Ovary (tissue), 3 donors: Measurements from ENCODE around the gene CAMK2N2.

Experiments
- CTCF ChIP-seq, 3 donors: fragments of 450-650 bp in 2 of 3; fragments of 200-600 bp in 1 of 3; IDR thresholded peaks; one replicate each; pipeline versions ENCODE4 v1.5.1 to v1.8.0; 2016 to 2022; ENCODE audit warnings: antibody characterized with exemption in 3 of 3, mild to moderate bottlenecking in 1 of 3
- EP300 ChIP-seq: sonication (generic); formaldehyde crosslinking; IDR thresholded peaks from one replicate; pipeline ENCODE4 v1.6.1; 2017; ENCODE audit warnings: antibody characterized with exemption
- POLR2A ChIP-seq: fragments of 450-650 bp; IDR thresholded peaks from one replicate; pipeline ENCODE4 v1.6.1; 2017; ENCODE audit warnings: antibody characterized with exemption, mild to moderate bottlenecking, moderate library complexity
- donor health status: DM: no; HTN: no; CAD: no.

GRCh38 chr3:184237807-184238206, 23.5 kb downstream of the CAMK2N2 start:
- TF ChIP-seq POLR2A (no peak), CTCF (IDR thresholded peaks at IDR 0.05) (no peak), EP300 (no peak)
